GM12891 (cell line): Measurements from ENCODE around the gene SEMA3G.

Experiments used
- POLR2A ChIP-seq: IDR thresholded peaks from 2 replicates; pipeline ENCODE4 v1.6.1; 2011; ENCODE audit warnings: low read depth, low read length, control low read depth
- POLR2AphosphoS5 ChIP-seq: IDR thresholded peaks from 2 replicates; pipeline ENCODE4 v1.6.1; 2011; ENCODE audit warnings: low read depth, low read length, control low read depth

DNA sequence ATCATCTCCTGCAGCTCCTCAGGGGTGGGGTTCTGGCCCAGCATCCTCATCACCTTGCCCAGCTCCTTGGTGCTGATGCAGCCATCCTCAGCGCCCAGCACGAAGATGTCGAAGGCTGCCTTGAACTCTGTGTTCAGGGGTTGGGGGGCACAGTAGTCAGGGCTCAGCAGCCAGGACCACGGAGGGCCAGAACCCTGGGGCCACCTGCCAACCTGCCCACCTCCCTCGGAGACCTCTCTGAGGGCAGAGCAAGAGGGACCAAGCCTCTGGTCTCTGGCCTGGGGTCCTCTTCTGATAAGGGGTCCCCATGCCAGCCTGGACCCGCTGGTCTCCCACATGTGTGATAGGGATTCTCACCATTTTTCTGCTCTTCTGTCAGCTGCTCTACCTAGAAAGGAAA lies 7.2 kb upstream of the SEMA3G start:
- no peak for TF ChIP-seq POLR2AphosphoS5
- no peak for TF ChIP-seq POLR2A
